Stimulated activated CD4-positive, alpha-beta T cell treated with anti-CD3 and anti-CD28 coated beads, Interleukin-2, amount 100 ng/mL, for 48 hours (primary cell): ENCODE results near the gene SMIM13.

Experiments used
- DNase-seq, 2 donors: peaks; one replicate each; pipeline ENCODE4 v3.0.0-alpha.2; 2020

SMIM13 gene

DNA sequence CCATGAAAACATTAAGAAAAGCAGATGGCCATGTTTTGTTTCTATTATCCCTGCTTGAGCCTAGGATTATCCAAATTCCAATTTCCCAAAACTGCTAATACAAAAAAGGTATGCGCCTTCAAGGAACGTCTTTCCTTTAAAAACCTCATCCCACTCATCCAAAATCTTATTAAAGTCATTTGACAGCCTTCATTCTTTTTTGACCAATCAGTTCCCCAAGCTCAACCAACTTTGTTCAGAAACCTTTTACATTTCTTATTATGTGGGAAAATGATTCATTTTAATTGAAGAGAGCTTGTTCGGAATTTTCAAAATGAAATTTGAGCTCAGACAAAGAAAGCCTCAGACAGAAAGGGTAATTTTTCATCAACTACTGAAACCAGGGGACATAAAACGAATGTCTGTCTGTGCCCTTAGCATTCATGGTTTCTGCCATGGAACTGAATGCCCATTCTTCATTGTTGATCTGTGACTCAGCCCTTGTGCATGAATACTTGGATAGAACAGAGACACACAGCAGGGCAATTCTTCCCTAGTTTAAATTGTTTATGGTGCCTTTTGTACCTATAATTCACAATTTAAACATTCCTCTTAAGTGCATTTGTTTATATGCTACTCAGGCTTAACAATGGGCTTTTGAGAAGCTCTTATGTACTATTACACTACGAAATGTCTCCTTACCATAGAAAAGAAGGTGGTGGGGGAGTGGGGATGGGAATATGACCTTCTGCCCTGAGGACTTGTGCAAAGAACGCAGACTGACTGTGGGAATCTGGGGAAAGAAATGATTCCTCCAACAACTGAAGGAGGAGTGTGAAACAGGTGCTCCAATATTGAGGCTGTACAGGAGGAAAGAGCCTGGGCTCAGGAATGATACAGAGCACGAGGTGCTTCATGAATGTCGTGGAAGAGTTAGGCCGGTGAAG is 67.7 kb downstream of the SMIM13 start:
- DNase-seq, result no peak

DNA sequence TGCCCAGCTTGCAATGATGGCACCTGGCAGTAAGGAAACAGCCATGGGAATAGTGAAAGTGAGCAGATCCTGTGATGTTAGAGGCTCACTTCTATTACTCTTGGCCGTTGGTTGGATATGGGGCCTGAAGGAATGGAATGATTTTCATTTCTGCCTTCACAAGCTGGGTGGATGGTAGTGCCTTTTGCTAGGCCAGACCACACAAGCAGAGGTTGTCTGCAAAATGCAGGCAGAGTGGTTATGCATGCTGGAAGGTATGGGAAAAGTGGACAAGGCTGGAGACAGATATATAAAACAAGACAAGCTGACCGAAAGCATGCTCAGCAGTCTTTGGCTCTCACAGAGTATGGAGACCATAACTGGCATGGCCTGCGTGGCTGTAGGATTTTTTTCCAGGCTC is 68.6 kb downstream of the SMIM13 start:
- no peak for DNase-seq

- DNase-seq, result no peak
Observed at GRCh38 chr6:11163932-11164331, 70.3 kb downstream of the SMIM13 start.

- no peak for DNase-seq
Observed at GRCh38 chr6:11164717-11165646, 71.3 kb downstream of the SMIM13 start.

- no peak for DNase-seq
Observed at GRCh38 chr6:11166948-11167347, 73.3 kb downstream of the SMIM13 start.

DNA sequence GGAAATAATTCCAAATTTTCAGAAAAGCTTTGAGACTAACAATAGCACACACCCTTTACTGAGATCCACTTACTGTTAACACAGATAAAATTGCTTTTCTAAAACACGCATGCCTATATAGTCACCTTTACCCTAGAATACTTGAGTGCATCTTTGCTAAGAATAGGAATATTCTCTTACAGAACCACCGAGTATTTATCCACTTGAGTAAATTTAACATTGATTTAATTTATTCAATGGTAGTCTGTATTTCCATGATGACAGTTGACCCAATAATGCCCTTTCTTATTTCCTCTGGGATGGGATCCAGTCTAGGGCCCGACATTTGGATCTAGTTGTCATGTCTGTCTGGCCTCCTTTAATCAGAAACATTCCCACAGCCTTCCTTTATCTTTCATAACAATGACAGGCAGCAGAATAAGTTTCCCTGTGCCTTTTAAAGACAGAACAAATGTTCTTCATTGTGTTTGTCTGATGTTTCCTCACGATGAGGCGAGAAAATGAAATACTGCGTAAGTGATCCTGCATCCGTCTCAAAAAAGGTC is 74.5 kb downstream of the SMIM13 start:
- no peak for DNase-seq

- no peak for DNase-seq
Observed at GRCh38 chr6:11171952-11172351, 78.3 kb downstream of the SMIM13 start.

GRCh38 chr6:11172501-11173327 is 79.1 kb downstream of the SMIM13 start:
- peak; percentile 79 to 81 for DNase-seq

- no peak for DNase-seq
Observed at GRCh38 chr6:11174242-11174611, 80.6 kb downstream of the SMIM13 start.

GRCh38 chr6:11177271-11177670 is 83.6 kb downstream of the SMIM13 start:
- no peak for DNase-seq

GRCh38 chr6:11179088-11179418 is 85.4 kb downstream of the SMIM13 start:
- DNase-seq, result no peak

DNA sequence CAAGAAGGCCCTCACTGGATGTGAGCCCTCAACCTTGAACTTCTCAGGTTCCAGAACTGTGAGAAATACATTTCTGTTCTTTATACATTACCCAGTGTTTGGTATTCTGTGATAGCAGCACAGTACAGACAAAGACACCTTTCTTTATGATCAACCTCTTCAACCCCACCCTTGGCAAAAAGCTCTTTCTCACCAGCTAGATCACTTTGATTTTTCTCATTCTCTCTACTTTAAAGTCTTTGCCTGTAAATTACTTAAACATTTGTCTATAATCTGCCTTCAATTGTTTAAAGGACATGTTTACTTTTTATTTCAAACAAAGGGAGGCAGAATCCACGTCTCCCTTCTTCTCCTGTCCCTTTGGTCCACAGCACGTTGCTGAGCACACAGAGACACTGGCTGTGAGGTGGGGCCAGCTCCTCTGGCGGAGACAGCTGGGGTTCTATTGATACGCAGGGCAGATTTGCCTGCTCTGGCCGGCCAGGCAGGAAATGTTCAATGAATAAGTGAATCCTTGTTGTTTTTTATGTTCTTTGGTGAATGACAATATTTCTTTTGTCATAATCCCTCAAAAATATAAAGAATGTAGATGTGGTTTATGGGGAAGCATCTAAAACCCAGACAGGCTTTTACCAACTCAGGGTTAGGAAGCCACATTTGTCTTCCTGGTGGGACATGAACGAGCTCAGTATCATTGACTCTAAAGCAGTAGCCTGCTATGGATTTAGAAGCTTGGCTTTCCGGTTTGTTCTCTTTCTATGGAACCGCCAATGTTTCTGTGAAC is 86.0 kb downstream of the SMIM13 start:
- DNase-seq, result no peak

GRCh38 chr6:11181478-11182136 is 88.0 kb downstream of the SMIM13 start:
- DNase-seq, result no peak

DNA sequence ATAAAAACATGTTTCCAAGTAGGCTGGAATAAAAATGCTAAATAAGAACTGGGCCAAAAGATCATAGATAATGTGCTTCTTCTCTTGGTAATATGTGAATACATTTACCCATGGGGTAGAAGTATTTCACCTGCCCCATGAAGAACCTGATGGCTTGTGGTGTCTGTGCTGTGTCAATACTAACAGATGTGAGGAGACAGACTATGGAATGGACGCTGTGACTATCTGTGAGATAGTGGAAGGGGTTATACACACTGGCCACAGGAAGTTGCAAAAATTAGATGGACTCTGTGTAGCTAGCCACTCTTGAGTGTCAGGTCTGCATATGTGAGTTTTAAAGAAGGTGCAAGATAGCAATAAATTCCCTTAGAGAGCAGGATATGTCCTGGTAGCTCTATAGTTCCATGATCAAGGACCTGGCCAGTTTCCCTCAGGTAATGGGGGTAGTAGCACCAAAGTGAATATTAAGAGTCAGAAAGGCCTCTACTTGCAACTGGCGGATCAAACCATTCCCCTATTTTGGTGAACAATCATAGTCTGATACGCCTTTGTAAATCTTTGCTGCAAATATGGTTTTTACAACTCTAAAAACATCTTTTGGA is 90.2 kb downstream of the SMIM13 start:
- no peak for DNase-seq

DNA sequence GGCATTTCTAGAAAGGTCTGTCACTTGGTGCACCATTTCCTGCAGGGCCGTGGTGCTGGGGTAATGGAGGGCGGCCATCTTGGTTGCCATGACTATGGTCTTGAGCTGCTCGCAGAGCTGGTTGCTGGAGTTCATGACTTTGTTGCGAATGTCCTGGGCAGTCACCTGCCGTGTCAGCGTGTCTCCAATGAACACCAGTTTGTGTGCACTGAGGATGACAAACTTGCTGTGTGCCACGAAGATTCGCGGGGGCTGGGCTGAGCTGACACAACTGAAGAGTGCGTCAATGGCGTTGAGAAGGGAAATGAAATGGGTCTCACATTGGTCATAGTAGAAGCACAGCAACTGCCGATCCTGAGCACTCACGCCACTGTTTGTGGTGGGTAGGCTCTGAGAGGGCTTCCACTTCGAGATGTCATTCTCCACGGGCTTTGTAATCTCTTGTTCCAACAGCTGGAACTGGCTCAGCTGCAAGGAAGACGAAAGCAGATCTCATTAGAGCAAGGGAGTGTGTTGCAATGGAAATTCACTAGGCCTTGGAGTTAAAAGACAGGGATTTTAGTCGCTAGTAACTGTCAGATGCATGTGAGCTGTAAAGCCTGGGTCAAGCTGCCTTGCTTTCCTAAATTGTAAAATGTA is 91.7 kb downstream of the SMIM13 start:
- no peak for DNase-seq

DNA sequence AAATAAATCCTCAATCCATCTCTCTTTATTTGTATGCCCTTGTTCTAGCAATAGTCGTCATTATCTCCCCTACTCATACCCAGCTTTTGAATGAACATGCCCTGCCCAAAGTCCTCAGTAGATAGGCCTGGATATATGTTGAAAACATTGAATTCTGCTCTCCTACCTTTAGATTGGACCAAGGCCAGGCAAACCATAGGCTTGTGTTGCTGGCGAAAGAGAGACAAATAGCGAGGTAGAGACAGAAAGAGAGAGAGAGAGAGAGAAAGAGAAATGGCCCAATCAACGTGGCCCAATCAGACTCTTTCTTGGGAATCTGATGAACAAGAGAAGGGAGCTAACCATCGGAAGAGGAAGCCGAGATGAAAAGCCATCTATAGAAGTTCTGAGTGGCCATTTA is 93.7 kb downstream of the SMIM13 start:
- no peak for DNase-seq
